GM19025 (cell line): Measurements from ENCODE around the gene SUGCT.

Experiments used
- ATAC-seq: cut with Tn5 transposase; IDR thresholded peaks from one replicate; pipeline ENCODE4 v1.9.1; 2021; ENCODE audit warnings: mild to moderate bottlenecking, low read depth, moderate library complexity; ENCODE audit not compliant: unreplicated experiment

SUGCT gene

GRCh38 chr7:40833191-40833887 is 698.5 kb downstream of the SUGCT start:
- no peak for ATAC-seq

- ATAC-seq, result no peak
Observed at GRCh38 chr7:40833888-40834234, 699.1 kb downstream of the SUGCT start.

DNA sequence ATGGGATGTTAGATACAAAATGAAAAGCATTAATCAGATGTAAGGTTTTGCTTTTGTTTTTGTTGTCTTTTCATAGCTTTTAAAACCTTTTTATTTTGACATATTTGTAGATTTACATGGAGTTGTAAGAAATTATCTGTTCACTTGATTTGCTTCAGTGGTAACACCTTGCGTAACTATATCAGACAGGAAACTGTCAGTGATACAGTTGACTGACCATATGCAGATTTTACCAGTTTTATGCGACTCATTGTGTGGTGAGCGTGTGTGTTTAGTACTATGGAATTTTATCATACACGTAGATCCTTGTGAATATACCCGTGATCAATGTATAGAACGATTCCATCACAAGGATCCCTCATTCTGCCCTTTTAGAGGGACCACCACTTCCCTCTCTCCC is 701.4 kb downstream of the SUGCT start:
- no peak for ATAC-seq

DNA sequence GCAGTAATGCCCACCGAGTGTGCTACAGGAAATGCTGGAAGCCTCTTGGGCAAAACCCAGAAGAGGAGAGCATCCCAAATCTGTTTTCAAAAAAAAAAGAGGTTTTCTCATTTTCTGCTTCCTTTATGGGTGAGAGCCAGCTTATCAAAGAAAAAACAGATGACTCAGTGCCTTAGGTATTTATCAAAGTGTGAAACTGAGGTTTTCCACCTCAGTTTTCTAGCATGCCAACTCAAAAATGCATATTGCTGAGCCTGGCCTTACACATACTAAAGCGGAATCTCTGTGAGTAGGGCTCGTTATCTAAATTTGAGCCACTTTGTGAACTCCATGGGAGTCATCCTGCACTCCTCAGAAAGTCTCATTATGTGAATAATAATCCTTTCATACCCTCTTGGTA is 705.1 kb downstream of the SUGCT start:
- ATAC-seq, result no peak

DNA sequence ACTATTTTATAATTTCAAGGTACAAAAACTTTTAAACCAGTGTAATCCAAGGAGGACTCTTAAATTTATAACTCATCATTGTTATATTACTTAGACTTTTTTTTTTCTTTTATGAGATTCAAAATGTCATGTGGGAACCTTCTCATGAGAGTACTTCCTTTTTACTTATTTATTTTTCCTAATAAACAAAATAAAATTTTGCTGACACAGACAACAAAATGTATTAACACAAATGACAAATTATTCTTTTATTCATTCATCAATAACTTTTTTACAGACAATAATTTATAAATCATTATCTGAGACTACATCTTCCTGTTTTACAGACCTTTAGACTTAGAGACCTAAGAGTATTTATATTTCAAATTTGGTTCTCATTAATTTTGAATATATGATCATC is 706.2 kb downstream of the SUGCT start:
- no peak for ATAC-seq

DNA sequence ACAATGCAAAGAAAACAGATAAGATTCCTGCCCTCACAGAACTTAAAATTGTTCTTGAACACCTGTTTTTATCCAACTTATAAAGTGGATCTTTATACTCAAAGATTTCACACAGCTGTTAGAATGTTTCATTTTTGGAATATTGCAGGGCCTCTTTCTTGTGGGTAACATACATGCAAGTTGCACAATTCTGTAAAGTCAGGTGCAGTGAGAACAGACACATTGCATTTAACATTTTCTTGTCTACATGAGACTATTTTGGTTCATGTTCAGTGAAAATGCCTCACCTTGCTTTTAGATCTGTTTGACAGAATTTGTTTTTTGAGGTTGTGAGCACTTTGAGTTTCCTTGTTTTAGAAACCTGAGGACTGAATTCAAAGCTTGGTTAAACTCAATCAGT is 707.8 kb downstream of the SUGCT start:
- no peak for ATAC-seq

GRCh38 chr7:40843338-40843985 is 708.7 kb downstream of the SUGCT start:
- ATAC-seq, result no peak

DNA sequence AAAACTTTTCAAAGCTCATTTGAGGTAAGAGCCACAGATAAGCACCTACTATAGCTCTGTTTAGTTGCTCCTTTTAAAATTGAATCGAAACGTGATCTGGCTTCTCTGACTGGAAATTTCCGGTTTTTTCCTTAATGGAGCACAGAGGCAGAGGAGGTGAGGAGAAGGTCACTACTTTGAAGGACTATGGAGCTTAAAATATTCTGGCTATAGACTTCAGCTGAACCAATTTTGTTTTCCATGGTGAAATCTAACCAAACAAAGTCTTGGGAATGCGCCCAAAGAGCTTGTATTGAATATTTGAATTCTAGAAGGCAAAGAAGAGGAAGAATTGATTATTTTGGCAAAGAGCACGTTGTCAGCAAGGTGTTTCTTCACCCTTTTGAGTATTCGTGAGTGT is 711.1 kb downstream of the SUGCT start:
- no peak for ATAC-seq

DNA sequence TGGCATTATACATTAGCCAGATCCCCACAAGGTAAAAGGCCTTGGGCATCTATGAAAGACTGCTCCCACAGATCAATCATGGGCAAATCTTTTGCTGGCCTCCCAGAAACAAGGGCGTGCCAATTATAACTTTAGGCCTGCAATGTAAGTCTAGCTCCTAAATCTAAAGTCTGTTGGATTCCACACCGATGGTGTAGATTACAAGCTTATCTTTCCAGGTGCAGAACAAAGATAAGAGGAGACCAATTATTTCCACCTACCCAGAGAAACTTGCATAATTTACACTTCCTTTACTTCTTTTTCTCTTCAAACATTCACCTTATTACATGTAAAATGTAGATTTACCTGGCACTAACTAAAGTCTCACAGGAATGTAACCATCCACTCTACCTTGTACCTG is 713.1 kb downstream of the SUGCT start:
- ATAC-seq, result no peak

DNA sequence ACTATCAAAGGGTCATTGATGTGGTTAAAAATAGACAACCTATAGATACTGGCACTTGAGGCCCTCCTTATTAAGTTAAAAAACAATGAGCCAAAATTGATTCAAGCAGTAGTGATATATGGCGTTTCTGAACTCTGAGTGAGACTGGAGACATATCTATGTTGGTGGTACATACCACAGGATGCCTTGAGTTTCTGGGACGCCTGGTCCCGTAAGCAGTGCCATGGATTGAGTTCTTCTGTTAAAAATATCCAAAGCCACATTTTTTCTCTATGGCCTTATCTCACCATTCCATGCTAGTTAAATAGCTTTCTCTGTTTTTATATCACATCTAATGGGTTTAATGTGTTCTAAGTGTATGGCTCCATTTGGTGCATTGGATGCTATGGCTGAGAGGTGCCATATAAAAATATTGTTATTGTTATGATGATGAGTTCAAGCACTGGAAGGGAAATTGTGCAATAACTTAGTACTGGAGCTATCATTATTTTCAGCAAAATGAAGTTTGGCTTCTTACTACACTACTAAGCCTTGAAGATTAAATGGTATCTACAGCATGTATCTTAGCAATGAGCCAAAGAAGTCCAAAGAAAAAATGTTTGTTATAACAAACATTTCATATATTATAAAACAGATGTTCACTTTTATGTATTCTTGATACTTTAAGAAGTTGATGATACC is 713.9 kb downstream of the SUGCT start:
- ATAC-seq, result no peak

GRCh38 chr7:40850017-40850416 is 715.2 kb downstream of the SUGCT start:
- ATAC-seq, result no peak

DNA sequence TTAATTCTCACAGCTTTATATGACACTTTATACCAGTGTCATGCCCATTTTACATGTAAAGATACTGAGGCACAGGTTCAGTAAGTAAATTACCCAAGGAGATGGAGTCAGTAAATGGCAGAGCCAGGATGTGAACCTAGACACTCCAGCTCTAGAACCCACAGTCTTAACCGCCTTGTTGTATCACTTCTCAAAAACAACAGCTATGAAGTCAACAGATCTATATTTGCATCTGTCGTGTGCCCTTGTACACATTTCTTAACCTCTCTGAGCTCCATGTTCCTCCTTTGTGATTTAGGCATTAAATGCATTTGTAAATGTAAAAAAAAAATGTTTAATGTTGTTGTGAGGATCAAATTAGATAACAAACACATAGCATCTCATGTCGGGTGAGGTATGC is 716.2 kb downstream of the SUGCT start:
- ATAC-seq, result no peak

GRCh38 chr7:40859076-40859475 is 724.3 kb downstream of the SUGCT start:
- no peak for ATAC-seq

- ATAC-seq, result no peak
Observed at GRCh38 chr7:40859965-40860543, 725.2 kb downstream of the SUGCT start.

DNA sequence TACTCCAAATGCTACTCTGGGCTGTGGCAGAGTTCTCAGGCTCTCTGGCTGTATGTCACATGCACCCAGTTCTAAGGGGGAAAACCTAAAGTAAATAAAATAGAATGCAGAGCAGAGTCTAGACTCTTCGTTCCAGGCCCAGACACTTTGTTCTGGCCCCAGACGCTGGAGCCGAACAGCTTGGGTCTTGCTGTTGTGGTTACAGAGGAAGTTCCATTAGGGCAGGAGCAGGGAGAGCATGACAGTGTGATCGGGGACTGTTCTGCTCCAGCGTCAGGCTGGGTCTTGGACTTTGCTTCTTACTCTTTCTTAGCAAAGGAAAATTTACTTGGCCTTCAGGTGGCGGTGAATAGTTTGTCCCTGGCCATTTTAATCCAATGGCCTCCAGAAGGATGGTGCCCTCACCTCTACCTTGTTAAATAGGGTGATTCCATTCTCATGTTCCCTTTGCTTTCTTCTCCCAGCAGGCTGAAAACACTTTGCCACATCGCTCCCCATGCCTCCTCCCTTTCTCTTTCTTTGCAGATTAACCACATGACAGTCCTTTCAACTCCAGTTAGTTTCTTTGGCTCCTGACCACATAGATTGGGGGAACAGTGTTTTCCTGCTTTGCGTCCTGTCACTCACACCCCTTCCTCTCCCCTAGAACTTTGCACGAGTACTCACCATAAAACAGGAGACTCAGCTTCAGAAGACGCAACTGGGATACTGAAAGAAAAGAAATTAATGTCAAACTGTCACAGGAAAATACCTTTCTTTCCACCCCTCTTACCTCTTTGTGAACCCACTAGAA is 730.8 kb downstream of the SUGCT start:
- ATAC-seq, result no peak

DNA sequence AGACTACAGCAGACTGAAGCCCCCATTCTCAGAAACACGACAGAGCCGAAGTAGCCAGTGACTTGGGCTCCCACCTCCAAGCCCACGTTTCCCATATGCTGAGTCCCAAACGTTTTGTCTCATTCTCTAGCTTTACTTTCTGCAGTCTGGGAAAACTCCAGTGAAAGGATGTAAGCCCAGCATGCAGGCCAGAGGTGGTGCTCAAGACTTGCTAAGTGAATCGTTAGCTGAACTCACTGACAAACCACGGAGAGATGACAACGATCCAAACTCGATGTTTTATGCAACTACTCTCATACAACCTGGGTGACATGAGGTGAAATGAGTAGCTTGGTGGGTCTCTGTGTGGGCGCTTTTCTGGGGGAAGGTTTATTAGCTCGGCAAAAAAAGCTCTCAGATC is 731.8 kb downstream of the SUGCT start:
- ATAC-seq, result no peak

DNA sequence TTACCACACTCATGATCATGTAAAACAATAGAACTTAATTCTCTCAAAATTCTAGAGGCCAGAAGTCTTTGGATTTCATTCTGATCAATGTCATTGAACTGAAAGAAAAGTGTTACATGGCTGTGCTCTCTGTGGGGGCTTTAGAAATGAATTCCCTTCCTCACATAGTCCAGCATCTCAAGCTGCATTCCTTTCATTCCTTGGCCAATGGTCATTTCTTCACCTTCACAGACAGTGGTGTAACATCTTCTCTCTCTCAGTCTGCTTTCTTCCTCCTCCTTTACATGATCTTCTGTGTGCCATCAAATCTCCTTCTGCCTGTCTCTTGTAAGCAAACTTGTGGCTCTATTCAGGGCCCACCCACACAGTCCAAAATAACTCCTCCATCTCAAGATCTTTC is 735.3 kb downstream of the SUGCT start:
- ATAC-seq, result no peak

DNA sequence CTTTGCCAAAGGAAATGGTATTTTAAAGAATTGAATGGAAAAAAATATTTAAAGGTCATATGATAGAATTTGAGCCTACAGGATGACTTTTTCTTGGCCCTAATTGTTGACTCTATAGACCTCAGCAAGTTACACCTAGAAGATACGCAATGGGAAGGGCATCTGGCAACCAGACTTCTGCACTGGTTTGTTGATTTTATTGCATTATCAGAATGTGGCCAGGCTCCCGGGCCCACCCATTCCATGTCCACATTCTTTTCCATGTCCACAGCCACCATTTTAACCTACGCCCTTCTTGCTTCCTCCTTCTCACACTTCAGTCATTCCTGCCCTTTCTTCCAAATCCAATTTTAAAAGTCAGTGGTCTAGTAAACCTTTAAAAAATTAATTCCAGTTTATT is 738.4 kb downstream of the SUGCT start:
- no peak for ATAC-seq

DNA sequence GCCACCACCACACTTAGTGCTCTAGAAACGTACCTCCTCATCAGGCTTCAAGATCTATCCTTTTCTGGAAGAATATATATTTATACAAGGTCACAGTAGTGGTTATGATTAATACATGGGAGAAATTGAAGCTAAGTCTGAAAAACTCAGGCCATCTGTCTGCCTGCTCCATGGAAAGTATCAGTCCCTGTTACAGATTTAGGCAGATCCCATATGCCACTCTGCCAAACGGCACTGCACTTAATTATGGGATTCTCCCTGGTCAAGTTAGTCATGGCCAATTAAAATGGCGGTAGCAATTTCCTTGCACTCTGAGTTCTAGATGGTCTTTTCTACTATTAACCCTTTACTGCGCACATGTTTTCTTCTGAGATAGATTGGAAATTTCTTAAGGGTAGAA is 740.0 kb downstream of the SUGCT start:
- ATAC-seq, result no peak

DNA sequence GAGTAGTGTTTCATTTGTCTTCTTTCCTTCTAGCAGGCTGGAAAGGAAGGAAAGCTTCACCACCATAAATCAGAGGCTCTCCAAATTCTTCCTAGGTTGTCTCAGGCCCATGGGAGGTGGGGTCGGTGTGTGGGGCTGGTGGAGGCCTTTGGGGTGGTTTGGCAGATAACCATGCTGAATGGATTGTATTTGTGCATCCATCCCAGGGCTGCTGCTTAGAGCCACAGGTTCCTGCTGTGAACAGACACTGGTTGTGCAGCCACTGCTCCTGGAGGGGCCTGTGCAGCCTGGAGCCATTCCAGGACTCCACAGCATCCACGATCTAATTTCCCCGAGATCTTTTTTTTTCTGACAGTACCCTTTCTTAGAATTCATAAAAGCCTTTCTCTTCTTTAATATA is 741.8 kb downstream of the SUGCT start:
- no peak for ATAC-seq
